ENCODE data around the gene KCNJ9. TPM values are rescaled to one million over a fixed set of nuclear protein-coding genes. Genes with fewer than 3 reads are reported as not detected.

The KCNJ9 gene
- total RNA-seq, 1 experiment from 2014 or later = 0.09 TPM

- no peak overlapping the region for H3K27ac ChIP-seq (ENCODE audit: insufficient read length, low read depth, low read length)
Measured at GRCh38 chr1:160131803-160132565, 50.6 kb downstream of the KCNJ9 start.

More at GRCh38 chr1:160131803-160132565, 50.6 kb downstream of the KCNJ9 start:
- no peak overlapping the region for H3K56ac ChIP-seq (ENCODE audit: insufficient read length, low read depth, low read length)
- H3K9me3 ChIP-seq (ENCODE audit: control insufficient read depth, low read depth, low read length) = no peaks in the 10 kb centered on the region
- H4K20me1 ChIP-seq (ENCODE audit: control insufficient read depth, insufficient read depth, insufficient read length) = no peaks in the 10 kb centered on the region
- H3K9ac ChIP-seq (ENCODE audit: extremely low read depth, insufficient read length, low read length) = no peak overlapping the region
- H3K23me2 ChIP-seq (ENCODE audit: insufficient read length, low read depth, low read length, poor library complexity, severe bottlenecking) = no peaks in the 10 kb centered on the region
- no peak overlapping the region for H3K27ac Mint-ChIP-seq
- H4K8ac ChIP-seq (replicated peaks; ENCODE audit: insufficient read length, low read depth, low read length) = no peak overlapping the region
- no peak overlapping the region for H2BK5ac ChIP-seq (ENCODE audit: insufficient read length, low read length)
- H2AK5ac ChIP-seq (ENCODE audit: insufficient read length, low read length) = no peak overlapping the region
- no peak overlapping the region for H4K5ac ChIP-seq (ENCODE audit: insufficient read length, low read depth, low read length)
- DNase-seq = no peak
- H3K18ac ChIP-seq (ENCODE audit: insufficient read length, low read depth, low read length) = no peak overlapping the region
- H3K14ac ChIP-seq (ENCODE audit: insufficient read depth, low read length) = no peak overlapping the region
- H3K4me2 ChIP-seq (ENCODE audit: insufficient read depth, insufficient read length, low read length) = no peak overlapping the region
- H3T11ph ChIP-seq (ENCODE audit: low read length) = no peak overlapping the region
- H3K79me2 ChIP-seq (ENCODE audit: insufficient read depth, low read length) = no peaks in the 10 kb centered on the region
- no peaks in the 10 kb centered on the region for H3K27me3 ChIP-seq (ENCODE audit: insufficient read depth, low read length)
- no peaks in the 10 kb centered on the region for H3K79me1 ChIP-seq (ENCODE audit: insufficient read depth, low read depth, low read length, poor library complexity, severe bottlenecking)
- no CpG with 5 or more reads among the region's 8 CpGs for WGBS (ENCODE audit: extremely low coverage, insufficient read length, low lambda C conversion rate)
- H2AFZ ChIP-seq (ENCODE audit: low read length) = no peak overlapping the region
- H3K9me3 Mint-ChIP-seq = no peaks in the 10 kb centered on the region
- no peak for TF ChIP-seq CTCF (conservative IDR thresholded peaks at IDR 0.05)
- no peak overlapping the region for H2BK15ac ChIP-seq (ENCODE audit: low read depth, low read length)
- no peak overlapping the region for H2BK12ac ChIP-seq (ENCODE audit: insufficient read length, low read depth, low read length)
- H3K27me3 Mint-ChIP-seq (ENCODE audit: low read depth) = peaks cover 2% of the 10 kb centered on the region
- H3K4me3 Mint-ChIP-seq = no peak overlapping the region
- H3K36me3 Mint-ChIP-seq (ENCODE audit: insufficient read depth in 1 of 3, low read depth in 3 of 3) = peaks cover 0 to 81% (median 74%) of the 10 kb centered on the region in 3 experiments; a peak in 6 of 7 replicates
- no peak overlapping the region for H3K23ac ChIP-seq (ENCODE audit: insufficient read length, low read depth, low read length)
- no peak overlapping the region for H4K91ac ChIP-seq (ENCODE audit: insufficient read length, low read depth, low read length)
- 0 out of 2 replicates have a peak, but pooled peaks cover 1% of the 10 kb centered on the region for H3K4me1 ChIP-seq (ENCODE audit: insufficient read depth, low read length)
- H2BK20ac ChIP-seq (ENCODE audit: low read depth, low read length, poor library complexity, severe bottlenecking) = no peak overlapping the region
- H3K4me1 Mint-ChIP-seq = peaks cover 0 to 6% of the 10 kb centered on the region in 2 experiments; a peak in 2 of 4 replicates
- H3K4ac ChIP-seq (ENCODE audit: low read depth, low read length) = no peak overlapping the region
- H2BK120ac ChIP-seq (ENCODE audit: low read depth, low read length, poor library complexity, severe bottlenecking) = no peak overlapping the region
